A549 (cell line): ENCODE data around the gene APBB3. TPM values are rescaled to one million over a fixed set of nuclear protein-coding genes. Genes with fewer than 3 reads are reported as not detected.

Source experiments
- ATAC-seq, 2 experiments: fragments of 200-7000 bp in 1 of 2; fragments of >200 bp in 1 of 2; cut with Nextera tagmentation in 1 of 2; cut with Tn5 transposase in 1 of 2; 3 replicates each; pipeline versions ENCODE4 v1.8.0 to v1.9.1; 2018 to 2020; ENCODE audit warnings: mild to moderate bottlenecking in 1 of 2, moderate library complexity in 1 of 2
- CTCF ChIA-PET: fragments of 300-600 bp; sonication (Branson Sonifier 250); formaldehyde crosslinking; extraction: SDS; loops from one replicate; lab custom pipeline; 2021; ENCODE audit warnings: antibody characterized with exemption, inconsistent platforms; lab: Yijun Ruan, JAX
- POLR2A ChIA-PET: fragments of 350-600 bp; formaldehyde crosslinking; extraction: SDS; loops from one replicate; lab custom pipeline; 2021; ENCODE audit warnings: antibody characterized with exemption, inconsistent platforms; lab: Yijun Ruan, JAX
- DNase-seq, 2 experiments: peaks; one replicate each; pipeline versions ENCODE4 v3.0.0 to v3.0.0-alpha.2; 2011 to 2016; ENCODE audit warnings: low read depth in 1 of 2, low spot score in 1 of 2
- FAIRE-seq: peaks from 2 replicates; lab custom pipeline; 2011; peaks lifted over from hg19 to GRCh38; lab: Jason Lieb, UNC
- H3K27ac ChIP-seq, 2 experiments: fragments of >200 bp; sonication (Bioruptor Twin); formaldehyde crosslinking; 3 replicates each; pipeline ENCODE4 v1.5.1; 2016 to 2017
- H3K4me1 ChIP-seq: fragments of >200 bp; sonication (Bioruptor Twin); formaldehyde crosslinking; 3 replicates; pipeline ENCODE4 v1.6.1; 2016
- H3K4me2 ChIP-seq: fragments of >200 bp; sonication (Bioruptor Twin); formaldehyde crosslinking; 3 replicates; pipeline ENCODE4 v1.6.1; 2016
- H3K4me3 ChIP-seq: fragments of >200 bp; sonication (Bioruptor Twin); formaldehyde crosslinking; 3 replicates; pipeline ENCODE4 v1.5.1; 2016
- H3K9me3 ChIP-seq: fragments of >200 bp; sonication (Bioruptor Twin); formaldehyde crosslinking; 3 replicates; pipeline ENCODE4 v1.6.1; 2016
- BHLHE40 ChIP-seq: IDR thresholded peaks from 2 replicates; pipeline ENCODE4 v1.6.1; 2012; ENCODE audit warnings: low read depth, low read length, inconsistent platforms
- CBX2 ChIP-seq: fragments of 200-600 bp; sonication (generic); IDR thresholded peaks from 2 replicates; pipeline ENCODE4 v1.6.1; 2016; ENCODE audit warnings: low read depth, mild to moderate bottlenecking, borderline replicate concordance
- CBX8 ChIP-seq: fragments of 200-600 bp; sonication (generic); IDR thresholded peaks from 2 replicates; pipeline ENCODE4 v1.6.1; 2016
- CEBPB ChIP-seq, 2 experiments: fragments of >200 bp in 1 of 2; sonication (Bioruptor Twin) in 1 of 2; formaldehyde crosslinking in 1 of 2; IDR thresholded peaks; 2 replicates each; pipeline ENCODE4 v1.6.1; 2012 to 2016
- CHD4 ChIP-seq: fragments of 200-600 bp; sonication (generic); IDR thresholded peaks from 2 replicates; pipeline ENCODE4 v1.6.1; 2016; ENCODE audit warnings: antibody characterized with exemption, mild to moderate bottlenecking, borderline replicate concordance
- EP300 ChIP-seq, 2 experiments: fragments of >200 bp; sonication (Bioruptor Twin); formaldehyde crosslinking; IDR thresholded peaks; 2 replicates in 1 of 2; 3 replicates in 1 of 2; pipeline ENCODE4 v1.6.1; 2016 to 2017
- ESRRA ChIP-seq: fragments of 150-350 bp; IDR thresholded peaks from 2 replicates; pipeline ENCODE4 v1.6.1; 2014; ENCODE audit warnings: mild to moderate bottlenecking, low read length, borderline replicate concordance
- FOSB ChIP-seq: fragments of 250-450 bp; sonication (Bioruptor Pico); IDR thresholded peaks from 2 replicates; pipeline ENCODE4 v1.5.0; 2020; ENCODE audit warnings: mild to moderate bottlenecking, moderate library complexity
- FOXS1 ChIP-seq: fragments of 250-450 bp; sonication (Bioruptor Pico); IDR thresholded peaks from 2 replicates; pipeline ENCODE4 v1.5.0; 2020; ENCODE audit warnings: mild to moderate bottlenecking, moderate library complexity
- HDAC2 ChIP-seq: fragments of 200-600 bp; sonication (generic); IDR thresholded peaks from 2 replicates; pipeline ENCODE4 v1.6.1; 2016
- HEYL ChIP-seq: fragments of 250-450 bp; sonication (Bioruptor Pico); IDR thresholded peaks from 2 replicates; pipeline ENCODE4 v1.8.0; 2021; ENCODE audit warnings: mild to moderate bottlenecking, moderate library complexity
- HOXB13 ChIP-seq: fragments of 250-450 bp; sonication (Bioruptor Pico); IDR thresholded peaks from 2 replicates; pipeline ENCODE4 v1.5.0; 2020; ENCODE audit warnings: low read depth, mild to moderate bottlenecking, moderate library complexity
- JUN ChIP-seq, 2 experiments: fragments of >200 bp; sonication (Bioruptor Twin); formaldehyde crosslinking; IDR thresholded peaks; 2 replicates in 1 of 2; 3 replicates in 1 of 2; pipeline ENCODE4 v1.6.1; 2016 to 2017
- JUNB ChIP-seq: fragments of >200 bp; sonication (Bioruptor Twin); formaldehyde crosslinking; IDR thresholded peaks from 2 replicates; pipeline ENCODE4 v1.6.1; 2016
- KDM1A ChIP-seq: fragments of 200-600 bp; sonication (generic); IDR thresholded peaks from 2 replicates; pipeline ENCODE4 v1.6.1; 2016; ENCODE audit warnings: low read depth, mild to moderate bottlenecking
- NPAS2 ChIP-seq: fragments of 250-450 bp; sonication (Bioruptor Pico); IDR thresholded peaks from 2 replicates; pipeline ENCODE4 v1.8.0; 2022; ENCODE audit warnings: mild to moderate bottlenecking, moderate library complexity, borderline replicate concordance
- POLR2AphosphoS2 ChIP-seq: conservative IDR thresholded peaks from 2 replicates; pipeline ENCODE4 v1.6.1; 2012; ENCODE audit warnings: low read length, improper control_type of control experiment, inconsistent platforms
- RARB ChIP-seq: fragments of 250-450 bp; sonication (Bioruptor Pico); IDR thresholded peaks from 2 replicates; pipeline ENCODE4 v1.8.0; 2021; ENCODE audit warnings: mild to moderate bottlenecking, moderate library complexity
- RFX5 ChIP-seq: fragments of 450-650 bp; IDR thresholded peaks from 2 replicates; pipeline ENCODE4 v1.7.1; 2014; ENCODE audit warnings: antibody characterized with exemption, mild to moderate bottlenecking, moderate library complexity
- ZC3H11A ChIP-seq: fragments of 450-650 bp; IDR thresholded peaks from 2 replicates; pipeline ENCODE4 v1.6.1; 2014; ENCODE audit warnings: antibody characterized with exemption, mild to moderate bottlenecking
- WGBS: methylation state at CpG from one replicate; pipeline ENCODE4 v1.1.6; 2017; ENCODE audit errors: missing lambda C conversion rate; 5-methylcytosine and 5-hydroxymethylcytosine counted together
- polyA plus RNA-seq, 4 experiments: library from polyadenylated mRNA; depleted of rRNA in 3 of 4; stranded (reverse); fragments of >200 nt; fragmentation: RNase III in 1 of 4; extraction: RNeasy Plus Mini Kit Qiagen cat#74134 plus additional on column Dnase treatment in 1 of 4; gene quantifications; 2 replicates in 3 of 4; 3 replicates in 1 of 4; pipeline ENCODE4 v1.2.3, GENCODE V29; 2011 to 2017
- TF ChIP-seq, protein P1 (sequence below): IDR thresholded peaks from 2 replicates; pipeline ENCODE4 v1.6.1; 2012
- TF ChIP-seq, protein P2 (sequence below): IDR thresholded peaks from 2 replicates; pipeline ENCODE4 v1.6.1; 2012; ENCODE audit warnings: low read depth, borderline replicate concordance

APBB3 gene
- polyA plus RNA-seq, 2 of the 4 experiments (the other 2 are of a cell fraction): 9.4 to 11.7 TPM

DNA sequence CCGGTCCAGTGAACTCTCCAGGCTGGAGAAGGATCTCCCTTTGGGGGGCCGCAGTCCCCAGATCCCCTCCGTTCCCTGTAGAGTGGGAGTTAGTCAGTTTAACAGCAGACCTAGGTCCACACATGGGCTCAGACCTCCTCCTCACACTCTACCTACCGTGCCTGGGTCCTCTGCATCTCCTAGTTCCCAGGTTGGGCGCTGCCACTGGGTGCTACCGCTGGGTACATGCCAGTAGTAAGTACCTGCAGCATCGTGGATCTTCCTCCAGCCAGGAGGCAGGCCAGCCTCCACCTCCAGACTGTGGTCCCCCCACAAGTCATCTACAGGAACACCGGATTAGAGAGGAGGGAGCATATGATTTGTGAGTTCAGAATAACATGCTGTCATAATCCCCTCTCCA lies 802 bp downstream of the APBB3 start:
- FAIRE-seq: no peak
- POLR2A ChIA-PET: interaction anchor here (0.7 to 3.4 kb wide), 6 partner anchors 9 to 84 kb away, joined by 3 to 16 read pairs (median 4); partner anchors contain the start of genes EIF4EBP3, IK, NDUFA2 and TMCO6

DNA sequence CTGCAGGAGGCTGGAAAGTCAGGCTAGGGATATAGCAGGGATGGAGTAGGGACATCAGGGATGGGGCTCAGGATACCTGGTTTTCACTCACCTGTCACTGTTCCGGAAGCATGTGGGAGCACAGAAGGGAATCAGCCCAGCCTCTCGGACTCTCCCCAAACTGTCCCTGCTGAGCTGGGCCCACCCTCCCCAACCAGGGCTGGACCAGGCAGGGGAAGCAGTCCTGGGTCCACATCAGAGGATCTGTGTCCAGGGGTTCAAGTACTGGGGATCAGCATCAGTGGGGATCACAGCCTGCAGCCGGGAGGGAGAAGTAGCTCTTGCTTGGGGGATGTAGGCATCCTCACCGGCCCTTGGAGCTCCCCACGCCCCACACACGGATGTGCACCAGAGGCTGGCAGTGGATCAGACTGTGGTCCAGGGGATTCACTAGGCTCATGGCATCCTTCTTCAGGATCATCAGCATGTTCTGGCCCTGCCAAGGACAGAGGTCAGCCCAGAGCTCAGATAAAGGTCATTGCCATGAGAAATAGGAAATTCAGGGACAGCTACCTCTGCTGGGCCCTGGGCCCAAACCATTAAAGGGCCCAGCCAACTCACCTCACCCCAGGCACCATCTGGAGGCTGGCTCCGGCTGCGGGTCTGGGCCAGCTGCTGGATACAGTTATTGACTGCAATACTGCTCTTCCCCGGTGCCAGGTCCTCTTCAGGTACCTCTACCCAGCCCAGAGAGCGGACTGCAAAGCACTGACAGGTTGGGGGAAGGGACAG lies 2.5 kb downstream of the APBB3 start:
- 91% methylated on average over 9 of the region's 10 CpGs for WGBS
- no peak overlapping the region for H3K4me3 ChIP-seq
- ChIA-PET CTCF (interaction anchor here (0.6 to 2.5 kb wide), 5 partner anchors 15 to 199 kb away, joined by 3 to 9 read pairs (median 3); partner anchors contain the start of gene EIF4EBP3), POLR2A (no interaction called here)
- TF ChIP-seq NPAS2 (CRISPR knock-in tag) (no peak), HDAC2 (no peak), POLR2AphosphoS2 (no peak)
- no peaks in the 10 kb centered on the region for H3K9me3 ChIP-seq
- peaks cover 24% of the 10 kb centered on the region for H3K4me1 ChIP-seq
- no peak overlapping the region for H3K27ac ChIP-seq
- ATAC-seq (no peak), DNase-seq (no peak), FAIRE-seq (no peak)
- H3K4me2 ChIP-seq: no peak overlapping the region

More for the DNA sequence above, 802 bp downstream of the APBB3 start:
- Histone ChIP-seq H3K4me3 (peak overlapping the region; percentile 84), H3K27ac (peak overlapping the region; percentile 88), H3K4me2 (peak overlapping the region; percentile 94), H3K4me1 (peaks cover 18% of the 10 kb centered on the region), H3K9me3 (no peaks in the 10 kb centered on the region)
- ATAC-seq: peak; percentile 0 to 4; a peak in 3 of 6 replicates
- TF ChIP-seq ESRRA (no peak), FOXS1 (CRISPR knock-in tag) (no peak), HOXB13 (no peak), EP300 (IDR thresholded peaks at IDR 0.05) (no peak)
- TF ChIP-seq, protein P1, sequence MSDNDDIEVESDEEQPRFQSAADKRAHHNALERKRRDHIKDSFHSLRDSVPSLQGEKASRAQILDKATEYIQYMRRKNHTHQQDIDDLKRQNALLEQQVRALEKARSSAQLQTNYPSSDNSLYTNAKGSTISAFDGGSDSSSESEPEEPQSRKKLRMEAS: no peak
- no peak for DNase-seq
- CTCF ChIA-PET: no interaction called here
- 64% methylated on average over 8 of the region's 8 CpGs for WGBS

DNA sequence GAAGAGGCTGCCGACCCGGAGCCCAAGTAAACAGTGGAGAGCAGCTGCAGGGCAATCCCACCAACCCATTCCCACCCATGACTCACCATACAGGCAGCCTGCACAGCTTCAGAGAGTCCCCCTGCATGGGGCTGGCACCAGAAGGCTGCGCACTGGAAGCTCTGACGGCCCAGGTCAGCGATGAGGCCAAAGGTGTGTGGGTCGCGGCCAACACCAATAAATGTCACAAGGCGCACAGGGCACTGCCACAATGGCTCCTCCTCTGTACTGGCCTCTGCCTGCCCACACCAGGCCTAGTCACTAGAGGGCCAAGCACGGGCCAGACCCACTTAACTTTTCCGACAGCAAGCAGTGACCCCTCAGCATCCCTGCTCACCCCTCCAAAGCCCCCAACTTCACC lies 4.2 kb downstream of the APBB3 start:
- FAIRE-seq (no peak), ATAC-seq (no peak), DNase-seq (no peak)
- H3K4me2 ChIP-seq: no peak overlapping the region
- no peaks in the 10 kb centered on the region for H3K9me3 ChIP-seq
- H3K27ac ChIP-seq: no peak overlapping the region
- no peak overlapping the region for H3K4me3 ChIP-seq
- ChIA-PET CTCF (interaction anchor here (1.2 to 1.6 kb wide), 3 partner anchors 8 to 80 kb away, joined by 3 to 5 read pairs (median 5); partner anchors contain the start of gene TMCO6), POLR2A (no interaction called here)
- 86% methylated on average over 9 of the region's 10 CpGs for WGBS
- H3K4me1 ChIP-seq: peaks cover 23% of the 10 kb centered on the region
- TF ChIP-seq RARB (no peak), RFX5 (no peak), KDM1A (no peak), CEBPB (IDR thresholded peaks at IDR 0.05) (no peak), HEYL (CRISPR knock-in tag) (no peak), CBX8 (no peak), CHD4 (no peak), BHLHE40 (no peak), ZC3H11A (no peak), FOSB (CRISPR knock-in tag) (no peak), ESRRA (no peak), CBX2 (no peak), JUN (IDR thresholded peaks at IDR 0.05) (no peak), JUNB (no peak)
- TF ChIP-seq, protein P2, sequence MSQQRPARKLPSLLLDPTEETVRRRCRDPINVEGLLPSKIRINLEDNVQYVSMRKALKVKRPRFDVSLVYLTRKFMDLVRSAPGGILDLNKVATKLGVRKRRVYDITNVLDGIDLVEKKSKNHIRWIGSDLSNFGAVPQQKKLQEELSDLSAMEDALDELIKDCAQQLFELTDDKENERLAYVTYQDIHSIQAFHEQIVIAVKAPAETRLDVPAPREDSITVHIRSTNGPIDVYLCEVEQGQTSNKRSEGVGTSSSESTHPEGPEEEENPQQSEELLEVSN: no peak
